GM21360 (cell line): ENCODE measurements around the gene DOK6.

ENCODE experiments used
- ATAC-seq: cut with Tn5 transposase; IDR thresholded peaks from one replicate; pipeline ENCODE4 v1.9.1; 2021; ENCODE audit warnings: mild to moderate bottlenecking, moderate library complexity; ENCODE audit not compliant: unreplicated experiment

Gene DOK6

GRCh38 chr18:69432847-69433246 lies 32.2 kb downstream of the DOK6 start:
- no peak for ATAC-seq

- no peak for ATAC-seq
These were observed 34.3 kb downstream of the DOK6 start for GRCh38 chr18:69435000-69435399.

- ATAC-seq, result no peak
These were observed 43.5 kb downstream of the DOK6 start for GRCh38 chr18:69444221-69444620.

GRCh38 chr18:69447886-69448285 lies 47.2 kb downstream of the DOK6 start:
- ATAC-seq, result no peak

- ATAC-seq, result no peak
These were observed 54.4 kb downstream of the DOK6 start for GRCh38 chr18:69455125-69455524.

GRCh38 chr18:69469444-69469919 lies 68.8 kb downstream of the DOK6 start:
- peak; percentile 62 for ATAC-seq

- ATAC-seq, result no peak
These were observed 79.8 kb downstream of the DOK6 start for GRCh38 chr18:69480460-69480859.

GRCh38 chr18:69483574-69483973 lies 82.9 kb downstream of the DOK6 start:
- no peak for ATAC-seq

- no peak for ATAC-seq
These were observed 84.2 kb downstream of the DOK6 start for GRCh38 chr18:69484699-69485396.

- no peak for ATAC-seq
These were observed 87.1 kb downstream of the DOK6 start for GRCh38 chr18:69487488-69488394.

- no peak for ATAC-seq
These were observed 89.4 kb downstream of the DOK6 start for GRCh38 chr18:69490072-69490471.

GRCh38 chr18:69490813-69491212 lies 90.1 kb downstream of the DOK6 start:
- ATAC-seq, result no peak

GRCh38 chr18:69491576-69491975 lies 90.9 kb downstream of the DOK6 start:
- ATAC-seq, result no peak

GRCh38 chr18:69492861-69493260 lies 92.2 kb downstream of the DOK6 start:
- ATAC-seq, result no peak

GRCh38 chr18:69494841-69495240 lies 94.2 kb downstream of the DOK6 start:
- no peak for ATAC-seq

GRCh38 chr18:69495338-69495737 lies 94.7 kb downstream of the DOK6 start:
- ATAC-seq, result no peak

- ATAC-seq, result no peak
These were observed 95.3 kb downstream of the DOK6 start for GRCh38 chr18:69495841-69496533.

- no peak for ATAC-seq
These were observed 118.3 kb downstream of the DOK6 start for GRCh38 chr18:69518989-69519388.

- no peak for ATAC-seq
These were observed 122.9 kb downstream of the DOK6 start for GRCh38 chr18:69523582-69523981.

- no peak for ATAC-seq
These were observed 127.7 kb downstream of the DOK6 start for GRCh38 chr18:69528435-69528834.

- ATAC-seq, result no peak
These were observed 128.5 kb downstream of the DOK6 start for GRCh38 chr18:69529151-69529550.
